Testis (tissue), 2 donors: ENCODE results near the gene ISG15.

Source experiments
- POLR2A ChIP-seq: fragments of 450-650 bp; IDR thresholded peaks from one replicate; pipeline ENCODE4 v1.6.1; 2017; ENCODE audit warnings: antibody characterized with exemption, mild to moderate bottlenecking, moderate library complexity
- TF ChIP-seq, protein P1 (sequence below), 3 experiments: fragments of 450-650 bp in 2 of 3; fragments of 200-600 bp in 1 of 3; sonication (generic) in 1 of 3; IDR thresholded peaks; one replicate each; pipeline ENCODE4 v1.5.1; 2016 to 2019; ENCODE audit warnings: antibody characterized with exemption in 3 of 3, mild to moderate bottlenecking in 2 of 3, moderate library complexity in 1 of 3

DNA sequence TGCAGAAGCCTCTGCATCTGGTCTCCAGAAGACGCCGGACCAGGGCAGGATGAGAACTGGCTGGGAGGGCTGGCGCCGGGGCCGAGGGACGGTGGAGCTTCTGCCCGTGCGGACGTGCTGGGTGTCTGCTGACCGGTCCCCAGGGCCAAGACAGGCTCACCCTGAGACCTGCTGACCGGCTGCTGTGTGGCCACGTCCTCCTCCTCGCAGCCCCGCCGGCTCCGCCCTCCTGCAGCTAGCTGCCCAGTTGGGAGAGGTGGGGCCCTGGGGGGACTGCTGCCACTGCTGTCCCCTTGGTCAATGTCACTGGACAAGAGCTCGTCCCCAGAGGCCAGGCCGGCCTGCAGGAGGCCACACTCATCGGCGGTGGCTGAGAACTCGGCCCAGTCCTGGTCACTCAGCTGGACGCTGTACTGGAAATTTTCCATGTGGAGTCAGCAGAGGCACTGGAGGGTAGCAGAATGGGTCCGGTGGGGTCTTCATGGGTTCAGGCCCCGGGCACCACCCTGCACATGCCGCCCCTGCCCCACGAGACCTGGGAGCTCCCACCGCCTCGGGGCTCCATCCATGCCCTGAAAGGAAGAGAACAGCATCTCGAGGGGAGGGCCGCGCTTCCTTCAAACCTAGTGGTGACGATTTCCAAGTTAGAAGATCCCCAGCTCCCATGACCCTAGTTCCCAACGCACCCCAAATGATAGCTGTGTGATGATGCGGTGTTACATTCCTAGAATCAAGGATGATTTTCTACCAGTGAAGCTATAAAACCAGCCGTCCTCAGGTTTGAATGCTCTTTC lies 32.5 kb upstream of the ISG15 start:
- TF ChIP-seq, protein P1, sequence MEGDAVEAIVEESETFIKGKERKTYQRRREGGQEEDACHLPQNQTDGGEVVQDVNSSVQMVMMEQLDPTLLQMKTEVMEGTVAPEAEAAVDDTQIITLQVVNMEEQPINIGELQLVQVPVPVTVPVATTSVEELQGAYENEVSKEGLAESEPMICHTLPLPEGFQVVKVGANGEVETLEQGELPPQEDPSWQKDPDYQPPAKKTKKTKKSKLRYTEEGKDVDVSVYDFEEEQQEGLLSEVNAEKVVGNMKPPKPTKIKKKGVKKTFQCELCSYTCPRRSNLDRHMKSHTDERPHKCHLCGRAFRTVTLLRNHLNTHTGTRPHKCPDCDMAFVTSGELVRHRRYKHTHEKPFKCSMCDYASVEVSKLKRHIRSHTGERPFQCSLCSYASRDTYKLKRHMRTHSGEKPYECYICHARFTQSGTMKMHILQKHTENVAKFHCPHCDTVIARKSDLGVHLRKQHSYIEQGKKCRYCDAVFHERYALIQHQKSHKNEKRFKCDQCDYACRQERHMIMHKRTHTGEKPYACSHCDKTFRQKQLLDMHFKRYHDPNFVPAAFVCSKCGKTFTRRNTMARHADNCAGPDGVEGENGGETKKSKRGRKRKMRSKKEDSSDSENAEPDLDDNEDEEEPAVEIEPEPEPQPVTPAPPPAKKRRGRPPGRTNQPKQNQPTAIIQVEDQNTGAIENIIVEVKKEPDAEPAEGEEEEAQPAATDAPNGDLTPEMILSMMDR (IDR thresholded peaks at IDR 0.05) = no peak
- no peak for TF ChIP-seq POLR2A
